CD4-positive, alpha-beta T cell treated with Interleukin-4 for 1 hour (primary cell): ENCODE results near the gene MYOF.
"Not testable (repeated sequence)": the region's sequence is repeated elsewhere in the genome, so short reads cannot be mapped to it uniquely, and the experiment has no call there.

Source experiments
- DNase-seq, 2 donors: peaks; one replicate each; pipeline ENCODE4 v3.0.0-alpha.2; 2020 to 2022

The MYOF gene

DNA sequence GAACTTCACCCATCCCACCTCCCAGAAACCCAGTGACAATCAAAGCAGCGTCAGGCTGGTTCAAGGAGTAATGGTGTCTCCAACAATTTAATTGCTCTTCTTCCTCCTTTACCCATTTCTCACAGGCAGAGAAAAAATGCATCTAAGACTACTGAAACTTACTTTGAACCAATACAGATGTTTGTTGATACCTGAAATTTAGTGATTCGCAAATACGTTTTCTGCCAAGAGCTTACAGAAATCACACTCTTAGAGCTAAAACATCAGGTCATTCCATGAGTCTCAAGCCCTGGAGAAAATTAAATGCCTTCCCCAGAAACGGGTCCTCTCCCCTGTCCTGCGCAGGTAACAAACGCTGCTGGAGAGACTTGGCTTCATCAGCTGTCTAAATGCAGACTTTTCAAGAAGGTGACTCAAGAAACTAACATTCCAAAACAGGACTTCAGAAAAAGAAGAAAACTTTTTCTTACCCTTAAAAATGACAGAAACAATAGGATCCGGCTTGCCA, 443 bp downstream of the MYOF start:
- DNase-seq, result no peak

DNA sequence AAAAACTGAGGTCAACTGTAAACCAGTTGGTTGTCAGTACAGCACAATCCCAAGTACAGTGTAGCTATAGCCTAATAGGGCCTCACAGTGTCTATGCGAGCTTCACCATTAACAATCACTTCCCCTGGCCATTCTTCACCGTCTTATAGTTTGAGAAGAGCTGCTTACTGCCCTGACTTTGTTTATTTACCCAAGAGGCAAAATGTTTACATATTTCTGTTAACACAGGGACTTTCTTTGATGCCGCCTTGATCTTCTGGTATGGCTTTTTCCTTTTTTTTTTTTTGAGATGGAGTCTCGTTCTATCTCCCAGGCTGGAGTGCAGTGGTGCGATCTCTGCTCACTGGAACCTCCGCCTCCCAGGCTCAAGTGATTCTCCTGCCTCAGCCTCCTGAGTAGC, 3.3 kb downstream of the MYOF start:
- no peak for DNase-seq

DNA sequence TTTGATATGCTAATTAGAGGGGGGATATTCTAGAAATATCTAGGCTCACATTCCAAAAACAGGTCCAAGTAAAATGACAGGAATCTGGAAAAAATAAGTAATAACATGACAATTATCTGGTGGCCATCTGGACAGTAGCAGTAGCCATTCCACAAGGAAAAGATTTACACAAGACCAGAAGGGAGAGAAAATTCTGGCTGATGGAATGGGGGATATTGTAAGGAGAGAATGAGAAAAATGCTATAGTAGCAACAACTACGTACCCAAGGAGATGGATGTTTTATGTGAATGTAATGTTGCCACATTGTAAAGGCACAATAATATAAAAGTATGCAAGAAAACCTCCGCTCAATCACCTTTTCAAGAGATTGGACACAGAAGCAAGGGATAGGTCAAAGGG, 5.4 kb downstream of the MYOF start:
- DNase-seq, result no peak

DNA sequence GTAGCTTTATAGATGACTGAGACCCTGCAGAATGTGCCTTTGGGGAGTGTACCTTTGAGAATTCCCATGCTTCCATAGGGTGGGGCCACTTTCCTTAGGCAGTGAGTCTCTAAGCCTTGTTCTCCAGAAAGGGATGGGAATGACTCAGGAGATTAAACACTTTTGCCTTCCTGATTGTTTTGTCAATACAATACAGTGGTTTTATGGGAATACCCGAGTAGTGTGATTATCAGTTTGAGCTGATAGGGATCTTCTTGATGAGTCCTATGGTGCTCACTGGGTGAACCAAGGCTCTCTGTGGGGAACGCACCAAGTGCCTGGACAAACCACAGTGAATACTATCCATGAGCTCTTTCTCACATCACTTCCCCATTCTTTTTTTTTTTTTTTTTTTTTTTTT, 6.3 kb downstream of the MYOF start:
- no peak for DNase-seq

GRCh38 chr10:93475227-93475626, 6.9 kb downstream of the MYOF start:
- no peak for DNase-seq

DNA sequence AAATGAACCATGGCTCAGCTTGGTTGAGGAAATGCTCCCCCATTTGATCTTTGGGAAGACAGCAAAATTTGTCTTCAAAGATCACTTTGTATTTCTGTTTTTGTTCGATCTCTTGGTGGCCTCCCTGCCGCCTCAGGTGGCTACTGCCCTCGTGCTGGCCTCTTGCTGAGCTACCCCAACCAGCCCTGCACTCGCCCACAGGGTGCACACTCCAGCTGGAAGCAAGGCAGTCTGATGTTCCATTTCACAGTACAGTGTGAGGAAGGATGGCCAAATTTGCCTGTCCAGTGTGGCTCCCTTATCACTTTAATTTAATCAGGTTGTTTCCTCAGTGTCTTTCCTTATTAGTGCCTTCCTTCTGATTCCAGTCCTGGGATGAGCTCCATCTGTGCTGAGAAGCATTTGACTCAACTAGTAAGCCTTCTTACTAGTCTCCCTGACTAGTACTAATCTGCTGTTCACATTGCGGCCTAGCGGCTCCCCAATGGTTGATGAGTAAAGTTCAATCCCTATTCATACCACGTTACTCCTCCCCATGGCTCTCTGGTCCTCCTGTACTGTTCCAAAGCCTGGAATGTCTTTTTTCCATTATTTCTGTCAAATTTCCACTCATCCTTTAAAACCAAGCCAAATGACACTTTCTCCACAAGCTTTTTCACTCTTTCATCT, 8.2 kb downstream of the MYOF start:
- no peak for DNase-seq

DNA sequence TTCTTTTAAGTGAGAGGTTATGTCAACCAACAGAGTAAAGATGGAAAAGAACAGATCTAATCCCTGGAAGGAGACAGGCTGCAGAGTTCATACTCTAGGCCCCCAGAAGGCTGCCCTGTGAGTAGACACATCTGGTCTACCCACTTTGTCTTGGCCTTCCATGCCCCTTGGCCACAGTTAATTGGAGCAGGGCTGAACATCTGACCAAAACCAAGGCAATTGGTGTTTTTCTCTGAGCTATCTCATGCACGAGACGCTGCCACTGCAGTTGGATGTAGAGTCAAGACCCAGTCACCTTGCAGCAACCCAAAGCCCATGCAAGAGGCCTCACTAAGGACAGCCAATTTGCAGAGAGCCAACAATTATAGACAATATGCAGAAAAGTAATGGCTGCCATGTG, 9.0 kb downstream of the MYOF start:
- DNase-seq, result no peak

DNA sequence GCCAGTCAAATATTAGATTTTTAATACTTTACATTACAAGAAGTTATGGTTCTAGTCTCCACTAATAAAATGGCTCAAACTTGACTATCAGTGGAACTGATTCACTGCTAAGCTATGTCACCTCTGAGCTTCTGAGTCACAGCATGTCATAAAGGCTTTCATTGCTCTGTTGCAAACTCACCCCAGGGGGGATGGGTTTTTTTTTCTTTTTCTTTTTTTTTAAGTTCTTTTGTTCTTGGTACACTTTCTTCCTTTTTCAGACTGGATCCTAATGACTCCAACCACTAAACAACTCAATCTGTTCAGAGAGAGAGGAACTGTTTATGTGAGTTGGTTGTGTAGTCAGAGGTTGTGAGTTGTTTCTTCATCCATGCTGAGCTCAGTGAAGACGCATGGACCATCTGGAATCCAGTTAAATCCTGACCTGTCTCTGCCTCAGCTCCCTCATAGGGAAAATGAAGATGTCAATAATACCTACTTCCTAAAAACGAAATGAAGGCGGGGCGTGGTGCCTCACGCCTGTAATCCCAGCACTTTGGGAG, 11.0 kb downstream of the MYOF start:
- no peak for DNase-seq

DNA sequence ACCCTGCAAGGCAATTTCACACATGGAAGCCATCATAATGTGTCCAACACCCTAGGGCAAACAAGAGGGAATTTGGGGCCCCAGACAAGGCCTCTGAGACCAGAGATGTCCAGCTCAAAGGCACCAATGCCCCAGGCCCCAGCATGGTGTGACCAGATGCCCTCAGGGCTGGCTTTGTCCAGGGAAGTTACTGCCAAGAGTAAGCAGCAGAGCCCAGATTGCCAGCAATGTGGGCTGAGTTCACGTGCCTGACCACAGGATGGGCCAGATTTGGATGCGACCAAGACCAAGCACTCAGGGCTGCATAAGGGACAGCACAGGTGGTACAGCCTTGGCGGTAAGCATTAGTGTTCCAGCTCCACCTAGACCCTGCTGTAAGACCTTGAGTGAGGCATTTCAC, 12.7 kb downstream of the MYOF start:
- no peak for DNase-seq

DNA sequence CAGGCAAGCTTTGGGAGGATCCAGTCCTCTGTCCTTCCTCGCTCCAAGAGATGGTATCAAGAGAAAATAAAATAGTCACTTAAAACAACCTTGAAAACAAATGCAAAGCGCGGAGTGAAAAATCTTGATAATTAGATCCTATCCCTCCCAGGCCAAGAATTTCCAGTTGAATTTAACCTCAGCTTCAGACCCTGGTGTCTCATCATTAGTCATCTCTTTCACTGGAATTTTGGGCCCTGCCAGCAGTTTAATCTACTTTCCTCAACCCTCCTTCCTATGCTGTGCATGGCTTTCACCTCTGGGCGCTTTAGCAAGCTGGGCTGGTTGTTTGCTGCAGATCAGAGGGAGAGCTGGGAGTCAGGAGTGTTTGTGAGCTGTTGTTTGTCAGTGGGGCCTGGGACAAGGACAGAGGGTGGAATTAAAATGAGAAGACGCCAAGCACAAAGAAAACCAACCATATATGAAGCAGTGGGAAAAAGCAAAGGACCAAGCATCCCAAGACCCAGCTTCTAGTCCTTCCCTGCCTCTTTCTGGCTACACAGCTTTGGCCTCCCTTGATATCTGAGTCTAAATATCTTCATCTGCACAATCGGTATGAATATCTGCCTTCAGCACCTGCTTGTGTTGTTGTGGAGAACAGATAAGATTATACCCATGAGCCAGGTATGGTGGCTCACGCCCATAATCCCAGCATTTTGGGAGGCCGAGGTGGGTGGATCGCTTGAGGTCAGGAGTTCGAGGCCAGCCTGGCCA, 13.5 kb downstream of the MYOF start:
- DNase-seq, result no peak

DNA sequence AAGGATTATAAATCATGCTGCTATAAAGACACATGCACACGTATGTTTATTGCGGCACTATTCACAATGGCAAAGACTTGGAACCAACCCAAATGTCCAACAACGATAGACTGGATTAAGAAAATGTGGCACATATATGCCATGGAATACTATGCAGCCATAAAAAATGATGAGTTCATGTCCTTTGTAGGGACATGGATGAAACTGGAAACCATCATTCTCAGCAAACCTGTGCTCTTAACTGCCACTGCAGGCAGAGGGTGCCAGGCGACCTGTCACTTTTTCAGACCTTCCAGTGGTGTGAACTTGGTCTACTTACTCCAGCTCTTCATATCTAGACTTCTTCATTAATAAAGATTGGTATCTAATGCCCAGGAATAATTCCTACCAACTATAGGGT, 14.5 kb downstream of the MYOF start:
- DNase-seq, result not testable (repeated sequence)

- DNase-seq, result no peak
These were observed 16.1 kb downstream of the MYOF start for GRCh38 chr10:93465806-93466675.

GRCh38 chr10:93464776-93465388, 17.3 kb downstream of the MYOF start:
- DNase-seq, result no peak

DNA sequence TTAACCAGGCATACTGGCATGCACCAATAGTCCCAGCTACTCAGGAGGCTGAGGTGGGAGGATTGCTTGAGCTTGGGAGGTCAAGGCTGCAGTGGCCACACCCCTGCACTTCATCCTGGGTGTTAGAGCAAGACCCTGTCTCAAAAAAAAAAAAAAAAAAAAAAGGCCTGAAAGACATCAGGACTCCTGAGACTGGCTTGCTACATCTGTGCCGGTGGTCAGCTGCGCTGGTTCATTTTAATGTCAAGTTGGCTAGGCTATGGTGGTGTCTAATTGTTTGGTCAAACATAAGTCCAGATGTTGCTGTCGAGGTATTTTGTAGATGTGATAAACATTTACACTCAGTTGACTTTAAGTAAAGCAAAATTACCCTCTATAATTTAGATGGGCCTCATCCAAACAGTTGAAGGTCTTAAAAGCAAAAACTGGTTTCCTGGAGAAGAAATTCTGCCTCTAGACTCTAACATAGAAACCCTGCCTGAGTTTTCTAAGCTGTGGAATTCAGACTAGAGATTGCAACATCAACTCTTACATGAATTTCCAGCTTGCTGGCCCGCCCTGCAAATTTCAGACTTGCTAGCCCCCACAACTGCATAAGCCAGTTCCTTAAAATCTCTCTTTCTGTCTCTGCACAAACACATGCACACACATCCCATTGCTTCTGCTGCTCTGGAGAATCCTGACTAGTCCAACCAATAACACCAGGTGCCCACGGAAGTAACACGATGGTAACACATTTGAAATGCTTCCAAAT, 18.2 kb downstream of the MYOF start:
- no peak for DNase-seq

DNA sequence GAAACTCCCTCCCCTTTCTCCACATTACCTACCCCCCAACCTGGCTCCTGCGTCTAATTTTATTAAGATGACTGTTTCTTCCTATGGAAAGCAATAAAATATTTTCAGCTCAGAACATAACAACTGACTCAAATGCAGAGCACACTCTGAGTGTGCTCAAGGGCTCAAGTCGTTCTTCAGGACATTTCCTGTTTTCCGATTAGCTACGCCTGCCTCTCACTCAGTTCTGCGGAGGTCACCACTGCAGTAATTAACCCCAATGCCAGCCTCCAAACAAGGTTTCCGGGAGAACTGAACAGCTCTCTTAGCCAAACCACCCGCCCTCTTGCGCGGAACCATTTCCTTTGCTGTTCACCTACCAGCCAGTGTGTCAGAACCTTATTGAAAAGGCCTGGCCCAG, 19.3 kb downstream of the MYOF start:
- DNase-seq, result peak; percentile 20 to 23

- no peak for DNase-seq
These were observed 19.8 kb downstream of the MYOF start for GRCh38 chr10:93462371-93462770.

DNA sequence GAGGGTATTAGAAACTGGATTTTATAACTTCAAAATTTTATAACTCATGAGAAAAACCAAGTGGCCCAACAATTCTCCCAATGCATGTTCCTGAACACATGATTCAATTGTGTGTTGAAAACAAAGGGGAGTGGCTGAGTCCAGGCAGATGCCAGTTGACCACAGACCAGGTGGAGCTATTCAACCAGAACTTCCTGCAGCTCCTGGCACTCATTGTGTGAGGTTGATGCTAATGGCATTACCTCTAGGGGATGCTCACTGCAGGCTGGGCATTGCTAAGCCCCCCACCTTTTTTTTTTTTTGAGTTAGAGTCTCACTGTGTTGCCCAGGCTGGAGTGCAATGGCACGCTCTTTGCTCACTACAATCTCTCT, 20.3 kb downstream of the MYOF start:
- DNase-seq, result no peak

DNA sequence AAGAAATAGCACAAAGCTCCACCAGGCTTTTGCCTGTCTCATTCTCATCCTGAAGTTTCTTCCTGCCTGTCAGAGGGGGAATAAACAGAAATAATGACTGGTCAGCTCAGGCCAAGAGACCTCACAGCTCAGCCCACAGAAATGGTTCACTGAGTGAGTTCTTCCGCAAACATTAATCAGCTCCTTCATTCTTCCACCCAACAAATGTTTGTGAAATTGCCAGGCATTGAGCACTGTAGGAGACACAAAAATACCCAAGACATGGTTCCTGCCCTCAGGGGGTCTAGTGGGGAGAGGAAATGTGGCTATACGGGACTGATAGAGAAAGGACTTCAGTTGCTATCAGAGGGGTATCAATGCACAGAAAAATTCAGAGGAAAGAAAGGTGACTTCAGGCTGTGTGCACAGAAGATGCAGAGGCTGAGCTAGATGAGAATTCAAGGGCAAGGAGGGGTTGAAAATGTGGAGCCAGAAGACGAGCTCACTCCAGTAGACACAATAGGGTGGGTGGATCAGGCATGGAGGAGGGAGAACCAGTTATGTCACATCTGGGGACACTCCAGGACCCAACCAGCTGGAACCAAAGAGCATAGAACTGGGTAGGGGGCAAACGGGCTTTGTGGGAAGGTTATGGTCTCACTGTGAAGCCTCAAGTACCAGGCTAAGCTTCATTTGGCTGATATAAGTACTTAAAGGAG, 20.9 kb downstream of the MYOF start:
- no peak for DNase-seq

DNA sequence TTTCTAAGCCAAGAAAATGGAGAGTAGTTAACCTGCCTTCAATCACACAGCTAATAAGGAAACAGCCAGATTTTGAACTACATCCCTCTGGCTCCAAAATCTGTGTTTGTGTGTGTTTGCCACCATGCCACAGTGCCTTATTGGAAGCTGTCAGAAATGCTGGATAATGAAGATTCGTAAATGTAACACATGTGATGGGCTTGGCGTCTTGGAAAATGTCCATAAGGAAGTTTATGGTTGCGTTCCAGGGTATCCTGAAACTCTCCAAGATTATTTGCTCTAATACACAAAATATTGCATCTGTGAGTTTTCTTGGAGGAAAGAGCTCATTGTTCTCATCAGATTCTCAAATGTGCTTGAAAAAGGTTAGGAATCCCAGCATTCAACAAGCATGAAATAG, 22.7 kb downstream of the MYOF start:
- no peak for DNase-seq

DNA sequence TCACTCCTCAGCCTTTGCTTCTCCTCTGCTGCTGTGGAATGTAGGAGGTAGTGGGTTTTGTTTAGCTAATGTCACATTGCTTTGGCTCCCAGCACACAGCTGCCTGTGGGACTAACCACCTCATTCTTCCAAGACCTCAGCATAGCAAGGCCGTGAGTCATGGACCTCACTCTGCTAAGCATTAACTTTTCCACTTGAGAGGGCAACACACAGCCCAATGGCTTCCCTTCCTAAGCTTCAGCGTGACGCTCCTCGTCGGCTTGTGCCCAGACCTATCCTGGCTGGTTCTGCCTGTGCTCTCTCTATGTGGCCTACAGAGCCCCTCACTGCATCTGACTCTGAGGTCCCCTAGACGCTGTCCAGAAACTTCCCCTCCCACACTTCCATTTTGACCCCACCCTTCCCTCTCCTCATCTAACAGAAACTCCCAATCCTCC, 23.3 kb downstream of the MYOF start:
- no peak for DNase-seq

- DNase-seq, result no peak
These were observed 24.6 kb downstream of the MYOF start for GRCh38 chr10:93457511-93457910.
